ENCODE measurements around the gene GCLM.

GRCh38 chr1:93909146-93910050, at the start of gene GCLM:
- TF ChIP-seq CTCF (optimal IDR thresholded peaks at IDR 0.05 in 1 of 3, IDR thresholded peaks at IDR 0.05 in 1 of 3, conservative IDR thresholded peaks at IDR 0.05 in 1 of 3; ENCODE audit: extremely low read depth in 1 of 3, insufficient read depth in 2 of 3, low read length in 3 of 3) (peak; percentile 74 to 96 (median 89)), EZH2 (IDR thresholded peaks at IDR 0.05; ENCODE audit: low read length) (no peak)
